Ishikawa (cell line): ENCODE results near the gene TSPEAR.

Source experiments
- CEBPB ChIP-seq: IDR thresholded peaks from 2 replicates; pipeline ENCODE4 v1.6.1; 2012
- CREB1 ChIP-seq: IDR thresholded peaks from 2 replicates; pipeline ENCODE4 v1.6.1; 2012; ENCODE audit warnings: low read depth
- EGR1 ChIP-seq: IDR thresholded peaks from 2 replicates; pipeline ENCODE4 v1.6.1; 2012
- EP300 ChIP-seq: IDR thresholded peaks from 2 replicates; pipeline ENCODE4 v1.6.1; 2012; ENCODE audit warnings: borderline replicate concordance
- FOXM1 ChIP-seq: IDR thresholded peaks from 2 replicates; pipeline ENCODE4 v1.6.1; 2012; ENCODE audit warnings: low read depth, borderline replicate concordance
- NFIC ChIP-seq: IDR thresholded peaks from 2 replicates; pipeline ENCODE4 v1.6.1; 2012
- RAD21 ChIP-seq: IDR thresholded peaks from 2 replicates; pipeline ENCODE4 v1.6.1; 2012; ENCODE audit warnings: low read depth
- TAF1 ChIP-seq: IDR thresholded peaks from 2 replicates; pipeline ENCODE4 v1.6.1; 2012; ENCODE audit warnings: low read depth, mild to moderate bottlenecking
- TCF12 ChIP-seq: IDR thresholded peaks from 2 replicates; pipeline ENCODE4 v1.6.1; 2012; ENCODE audit warnings: low read depth
- TEAD4 ChIP-seq: IDR thresholded peaks from 2 replicates; pipeline ENCODE4 v1.6.1; 2012
- YY1 ChIP-seq: IDR thresholded peaks from 2 replicates; pipeline ENCODE4 v1.6.1; 2012; ENCODE audit warnings: low read depth
- ZBTB7A ChIP-seq: IDR thresholded peaks from 2 replicates; pipeline ENCODE4 v1.6.1; 2012; ENCODE audit warnings: low read depth
- TF ChIP-seq, protein P1 (sequence below): IDR thresholded peaks from 2 replicates; pipeline ENCODE4 v1.6.1; 2012
- TF ChIP-seq, protein P2 (sequence below): IDR thresholded peaks from 2 replicates; pipeline ENCODE4 v1.6.1; 2012; ENCODE audit warnings: low read depth, mild to moderate bottlenecking
- TF ChIP-seq, protein P3 (sequence below): IDR thresholded peaks from 2 replicates; pipeline ENCODE4 v1.6.1; 2012

TSPEAR gene

DNA sequence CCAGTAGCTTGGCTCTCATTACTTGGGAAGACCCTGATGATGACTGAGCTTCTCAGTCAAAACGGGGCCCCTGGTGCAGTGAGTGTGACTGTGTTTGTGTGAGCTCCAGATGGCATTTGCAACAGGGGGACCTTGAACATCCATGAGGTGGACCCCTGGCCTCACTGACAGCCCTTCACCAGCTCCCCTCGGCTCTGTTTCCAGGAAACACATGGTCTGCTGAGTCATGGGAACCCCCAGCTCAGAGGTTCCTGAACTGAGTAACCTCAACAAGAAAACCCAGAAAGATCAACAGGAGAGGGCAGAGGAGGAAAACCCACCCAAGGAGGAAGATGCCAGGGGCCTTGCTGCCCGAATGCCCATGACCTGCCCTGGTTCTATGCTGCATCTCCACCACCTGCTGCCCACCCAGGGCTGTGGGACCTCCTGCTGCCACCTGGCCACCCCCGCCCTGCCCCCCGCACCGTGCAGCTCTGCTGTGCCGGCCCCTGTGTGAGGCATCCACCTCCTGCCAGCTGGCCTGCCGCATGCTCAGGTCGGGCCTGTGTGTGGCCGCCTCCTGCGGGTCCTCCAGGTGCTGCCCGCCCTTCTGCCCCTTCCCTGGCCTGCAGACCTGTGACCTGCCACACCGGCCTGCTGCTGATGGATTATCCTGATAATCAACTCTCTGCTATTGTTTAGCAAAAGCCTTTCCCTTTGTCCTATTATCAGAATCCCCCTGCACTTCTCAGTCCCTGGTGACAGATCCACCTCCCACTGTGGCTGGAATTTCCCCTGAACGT lies 25.2 kb downstream of the TSPEAR start:
- no peak for TF ChIP-seq ZBTB7A
- TF ChIP-seq RAD21, result no peak
- no peak for TF ChIP-seq CREB1
- no peak for TF ChIP-seq TCF12
- TF ChIP-seq NFIC, result no peak
- TF ChIP-seq CEBPB, result no peak
- TF ChIP-seq TEAD4, result no peak
- TF ChIP-seq EP300, result no peak
- TF ChIP-seq EGR1, result no peak
- no peak for TF ChIP-seq FOXM1
- TF ChIP-seq, protein P1, sequence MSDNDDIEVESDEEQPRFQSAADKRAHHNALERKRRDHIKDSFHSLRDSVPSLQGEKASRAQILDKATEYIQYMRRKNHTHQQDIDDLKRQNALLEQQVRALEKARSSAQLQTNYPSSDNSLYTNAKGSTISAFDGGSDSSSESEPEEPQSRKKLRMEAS, result no peak
- TF ChIP-seq, protein P2, sequence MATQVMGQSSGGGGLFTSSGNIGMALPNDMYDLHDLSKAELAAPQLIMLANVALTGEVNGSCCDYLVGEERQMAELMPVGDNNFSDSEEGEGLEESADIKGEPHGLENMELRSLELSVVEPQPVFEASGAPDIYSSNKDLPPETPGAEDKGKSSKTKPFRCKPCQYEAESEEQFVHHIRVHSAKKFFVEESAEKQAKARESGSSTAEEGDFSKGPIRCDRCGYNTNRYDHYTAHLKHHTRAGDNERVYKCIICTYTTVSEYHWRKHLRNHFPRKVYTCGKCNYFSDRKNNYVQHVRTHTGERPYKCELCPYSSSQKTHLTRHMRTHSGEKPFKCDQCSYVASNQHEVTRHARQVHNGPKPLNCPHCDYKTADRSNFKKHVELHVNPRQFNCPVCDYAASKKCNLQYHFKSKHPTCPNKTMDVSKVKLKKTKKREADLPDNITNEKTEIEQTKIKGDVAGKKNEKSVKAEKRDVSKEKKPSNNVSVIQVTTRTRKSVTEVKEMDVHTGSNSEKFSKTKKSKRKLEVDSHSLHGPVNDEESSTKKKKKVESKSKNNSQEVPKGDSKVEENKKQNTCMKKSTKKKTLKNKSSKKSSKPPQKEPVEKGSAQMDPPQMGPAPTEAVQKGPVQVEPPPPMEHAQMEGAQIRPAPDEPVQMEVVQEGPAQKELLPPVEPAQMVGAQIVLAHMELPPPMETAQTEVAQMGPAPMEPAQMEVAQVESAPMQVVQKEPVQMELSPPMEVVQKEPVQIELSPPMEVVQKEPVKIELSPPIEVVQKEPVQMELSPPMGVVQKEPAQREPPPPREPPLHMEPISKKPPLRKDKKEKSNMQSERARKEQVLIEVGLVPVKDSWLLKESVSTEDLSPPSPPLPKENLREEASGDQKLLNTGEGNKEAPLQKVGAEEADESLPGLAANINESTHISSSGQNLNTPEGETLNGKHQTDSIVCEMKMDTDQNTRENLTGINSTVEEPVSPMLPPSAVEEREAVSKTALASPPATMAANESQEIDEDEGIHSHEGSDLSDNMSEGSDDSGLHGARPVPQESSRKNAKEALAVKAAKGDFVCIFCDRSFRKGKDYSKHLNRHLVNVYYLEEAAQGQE, result no peak
- TF ChIP-seq YY1, result no peak
- TF ChIP-seq, protein P3, sequence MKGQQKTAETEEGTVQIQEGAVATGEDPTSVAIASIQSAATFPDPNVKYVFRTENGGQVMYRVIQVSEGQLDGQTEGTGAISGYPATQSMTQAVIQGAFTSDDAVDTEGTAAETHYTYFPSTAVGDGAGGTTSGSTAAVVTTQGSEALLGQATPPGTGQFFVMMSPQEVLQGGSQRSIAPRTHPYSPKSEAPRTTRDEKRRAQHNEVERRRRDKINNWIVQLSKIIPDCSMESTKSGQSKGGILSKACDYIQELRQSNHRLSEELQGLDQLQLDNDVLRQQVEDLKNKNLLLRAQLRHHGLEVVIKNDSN, result no peak
- no peak for TF ChIP-seq TAF1

DNA sequence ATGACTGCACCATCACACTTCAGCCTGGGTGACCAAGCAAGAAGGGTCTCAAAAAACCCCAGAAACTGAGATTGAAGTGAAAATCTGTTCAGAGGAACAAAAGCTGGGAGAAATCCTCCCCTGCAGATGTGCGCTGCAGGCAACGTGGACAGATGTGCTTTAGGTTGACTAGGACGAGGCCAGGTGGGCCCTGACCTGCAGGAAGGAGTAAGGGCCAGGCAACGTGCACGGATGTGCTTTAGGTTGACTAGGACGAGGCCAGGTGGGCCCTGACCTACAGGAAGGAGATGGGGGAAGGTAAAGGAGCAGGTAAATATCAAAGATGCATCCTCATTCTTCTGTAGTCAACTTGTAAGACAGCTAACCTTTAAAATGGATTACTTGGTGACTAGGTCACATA lies 26.9 kb downstream of the TSPEAR start:
- TF ChIP-seq NFIC (no peak), EGR1 (no peak), TEAD4 (no peak), CEBPB (no peak), EP300 (no peak), TCF12 (no peak), FOXM1 (no peak), CREB1 (no peak), RAD21 (no peak), TAF1 (no peak), ZBTB7A (no peak), YY1 (no peak)
- TF ChIP-seq, protein P2, result no peak
- TF ChIP-seq, protein P1, result no peak
- TF ChIP-seq, protein P3, result no peak

DNA sequence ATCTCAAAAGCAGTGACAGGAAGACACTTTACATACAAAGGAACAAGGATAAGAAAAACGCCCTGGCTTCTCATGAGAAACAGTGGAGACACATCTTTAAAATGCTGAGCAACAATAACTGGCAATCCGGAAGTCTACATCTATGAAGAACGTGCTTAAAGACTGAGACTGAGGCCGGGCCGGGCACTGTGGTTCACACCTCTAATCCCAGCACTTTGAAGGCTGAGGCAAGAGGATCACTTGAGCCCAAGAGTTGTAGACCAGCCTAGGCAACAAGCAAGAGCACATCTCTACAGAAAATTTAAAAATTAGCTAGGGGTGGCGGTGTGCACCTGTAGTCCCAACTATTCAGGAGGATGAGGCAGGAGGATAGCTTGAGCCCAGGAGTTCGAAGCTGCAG lies 27.3 kb downstream of the TSPEAR start:
- TF ChIP-seq TAF1 (no peak), ZBTB7A (no peak), YY1 (no peak), NFIC (no peak), EGR1 (no peak), RAD21 (no peak), EP300 (no peak), CREB1 (no peak), TEAD4 (no peak), TCF12 (no peak), FOXM1 (no peak), CEBPB (no peak)
- TF ChIP-seq, protein P2, result no peak
- TF ChIP-seq, protein P3, result no peak
- TF ChIP-seq, protein P1, result no peak
